Mesangial cell (primary cell): ENCODE data around the gene TLN1. TPM values are rescaled to one million over a fixed set of nuclear protein-coding genes. Genes with fewer than 3 reads are reported as not detected.

ENCODE experiments used
- total RNA-seq: library from RNA; depleted of rRNA; stranded (reverse); fragments of >200 nt; gene quantifications from 2 replicates; pipeline ENCODE4 v1.2.3, GENCODE V29; 2015

TLN1 gene
- total RNA-seq, result 299 and 312 TPM in 2 replicates

GRCh38 chr9:35732185-35732799, at the start of gene TLN1, which contains the start of gene CREB3:
TLN1 (minus strand) TSS chr9:35732195; CDS start chr9:35725694, 6,501 bp downstream.
CREB3 (plus strand) TSS chr9:35732666; CDS start chr9:35732773, 107 bp downstream.

GRCh38 chr9:35754264-35754663, 22.3 kb upstream of the TLN1 start, which contains the start of gene MSMP:
MSMP (minus strand) TSS chr9:35754276; CDS start chr9:35754129, 147 bp downstream.

GRCh38 chr9:35748858-35749514, 17.0 kb upstream of the TLN1 start, which contains the start of the genes GBA2 and RGP1:
GBA2 (minus strand) TSS chr9:35749228; CDS start chr9:35748704, 524 bp downstream.
RGP1 (plus strand) TSS chr9:35749287; CDS start chr9:35749756, 469 bp downstream.

GRCh38 chr9:35689542-35690293, 42.3 kb downstream of the TLN1 start, which contains the start of gene TPM2:
TPM2 (minus strand) TSS chr9:35689925; CDS start chr9:35689817, 108 bp downstream.

GRCh38 chr9:35673132-35674024, 58.6 kb downstream of the TLN1 start, which contains the start of gene CA9:
CA9 (plus strand) TSS chr9:35673928; CDS start chr9:35673960, 32 bp downstream.

GRCh38 chr9:35664531-35665470, 67.2 kb downstream of the TLN1 start, which contains the start of gene ARHGEF39:
ARHGEF39 (minus strand) TSS chr9:35665195; CDS start chr9:35665169, 26 bp downstream.

GRCh38 chr9:35658137-35658967, 73.6 kb downstream of the TLN1 start, which contains the start of gene CCDC107:
CCDC107 (plus strand) TSS chr9:35658292; CDS start chr9:35658380, 88 bp downstream.

GRCh38 chr9:35657546-35658136, 74.4 kb downstream of the TLN1 start, which contains the start of gene RMRP:
RMRP (minus strand) TSS chr9:35658019.

GRCh38 chr9:35650341-35651158, 81.4 kb downstream of the TLN1 start, which contains the start of gene SIT1:
SIT1 (minus strand) TSS chr9:35650931; CDS start chr9:35650853, 78 bp downstream.

Other genes with a start within 250 kb of the TLN1 start
- 25.9 and 29.5 TPM in 2 replicates for gene RUSC2, start 242.1 kb downstream of the TLN1 start, total RNA-seq
- gene TESK1, start 126.9 kb downstream of the TLN1 start, total RNA-seq, result 20.7 and 29.7 TPM in 2 replicates
- 0.49 and 3.3 TPM in 2 replicates for gene CD72, start 113.8 kb downstream of the TLN1 start, total RNA-seq
- gene SIT1, start 81.3 kb downstream of the TLN1 start, total RNA-seq, result not detected in 2 replicates
- 148,788 and 178,042 TPM in 2 replicates for gene RMRP, start 74.2 kb downstream of the TLN1 start, total RNA-seq
- gene CCDC107, start 73.9 kb downstream of the TLN1 start, total RNA-seq, result 16.0 and 21.6 TPM in 2 replicates
- gene ARHGEF39, start 67.0 kb downstream of the TLN1 start, total RNA-seq, result 0.89 and 11.1 TPM in 2 replicates
- 0.13 and 0.16 TPM in 2 replicates for gene CA9, start 58.3 kb downstream of the TLN1 start, total RNA-seq
- 217 and 297 TPM in 2 replicates for gene TPM2, start 42.3 kb downstream of the TLN1 start, total RNA-seq
- gene CREB3, start 471 bp upstream of the TLN1 start, total RNA-seq, result 47.8 and 62.1 TPM in 2 replicates
- 27.1 and 38.3 TPM in 2 replicates for gene GBA2, start 17.0 kb upstream of the TLN1 start, total RNA-seq
- gene RGP1, start 17.1 kb upstream of the TLN1 start, total RNA-seq, result 15.2 and 19.1 TPM in 2 replicates
- gene MSMP, start 22.1 kb upstream of the TLN1 start, total RNA-seq, result not detected in 2 replicates
- gene NPR2, start 59.4 kb upstream of the TLN1 start, total RNA-seq, result 19.2 and 31.2 TPM in 2 replicates
- 0.33 and 1.3 TPM in 2 replicates for gene SPAG8, start 80.1 kb upstream of the TLN1 start, total RNA-seq
- gene HINT2, start 82.8 kb upstream of the TLN1 start, total RNA-seq, result 34.7 and 42.7 TPM in 2 replicates
- not detected in 2 replicates for gene FAM221B, start 96.5 kb upstream of the TLN1 start, total RNA-seq
- gene TMEM8B, start 97.0 kb upstream of the TLN1 start, total RNA-seq, result 2.6 and 17.6 TPM in 2 replicates
- not detected in 2 replicates for gene OR13J1, start 138.2 kb upstream of the TLN1 start, total RNA-seq
- gene HRCT1, start 174.0 kb upstream of the TLN1 start, total RNA-seq, result 1.5 and 3.3 TPM in 2 replicates
- 0.16 TPM in 1 of 2 replicates, not detected in the other for gene SPAAR, start 177.3 kb upstream of the TLN1 start, total RNA-seq
- not detected in 2 replicates for gene OR2S2, start 226.0 kb upstream of the TLN1 start, total RNA-seq